ENCODE data around the gene NEGR1.
A peak's percentile ranks its signal among the peaks of the same experiment; 100 is the strongest.

NEGR1 gene

DNA sequence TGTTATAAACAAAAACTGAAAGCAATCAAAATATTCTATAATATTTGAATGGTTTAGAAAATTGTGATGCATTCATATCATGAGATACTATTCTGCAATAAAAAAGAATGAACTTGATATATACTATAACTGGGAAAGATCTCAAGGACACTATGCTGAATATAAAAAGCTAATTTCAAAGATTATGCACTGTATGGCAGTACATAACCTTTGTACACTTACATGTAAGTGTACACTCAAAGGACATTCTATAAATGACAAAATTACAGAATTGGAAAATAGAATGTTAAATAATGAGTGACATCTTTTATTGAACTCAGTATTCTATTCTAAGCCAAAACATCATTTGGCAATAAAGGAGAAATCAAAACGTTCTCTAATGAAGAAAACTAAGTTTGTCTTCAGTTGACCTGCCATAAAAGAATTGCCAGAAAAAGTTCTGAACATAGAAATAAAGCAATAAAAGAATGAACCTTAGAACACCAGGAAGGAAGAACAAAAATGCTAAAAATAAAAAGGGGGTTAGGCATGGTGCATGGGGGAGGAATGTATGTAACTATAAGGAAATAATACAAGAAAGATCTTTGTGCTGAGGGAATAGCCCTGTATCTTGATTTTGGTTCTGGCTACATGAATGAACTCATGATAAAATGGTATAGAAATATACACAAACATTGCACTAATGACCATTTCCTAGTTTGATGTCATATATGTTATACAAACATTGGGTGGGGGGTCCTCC, 519.7 kb downstream of the NEGR1 start:
- DNase-seq = no peak

DNA sequence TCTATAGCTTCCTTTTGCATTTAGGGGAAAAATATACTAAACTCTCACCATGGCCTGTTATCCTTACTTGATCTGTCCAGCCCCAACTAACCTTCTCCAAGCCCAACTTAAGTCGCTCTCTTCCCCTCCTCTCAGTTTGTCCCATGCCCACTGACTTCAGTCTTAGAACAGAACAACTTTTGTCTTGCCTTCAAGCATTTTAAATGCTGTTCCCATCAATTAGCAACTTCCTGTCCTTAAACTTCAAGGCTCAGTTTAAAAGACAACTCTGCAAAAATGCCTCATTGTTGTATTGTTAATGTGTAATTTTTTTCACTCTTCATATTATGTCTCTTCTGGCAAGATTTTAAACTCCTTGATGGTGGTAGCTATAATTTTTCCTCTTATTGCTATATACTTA, 526.9 kb downstream of the NEGR1 start:
- DNase-seq = no peak

DNA sequence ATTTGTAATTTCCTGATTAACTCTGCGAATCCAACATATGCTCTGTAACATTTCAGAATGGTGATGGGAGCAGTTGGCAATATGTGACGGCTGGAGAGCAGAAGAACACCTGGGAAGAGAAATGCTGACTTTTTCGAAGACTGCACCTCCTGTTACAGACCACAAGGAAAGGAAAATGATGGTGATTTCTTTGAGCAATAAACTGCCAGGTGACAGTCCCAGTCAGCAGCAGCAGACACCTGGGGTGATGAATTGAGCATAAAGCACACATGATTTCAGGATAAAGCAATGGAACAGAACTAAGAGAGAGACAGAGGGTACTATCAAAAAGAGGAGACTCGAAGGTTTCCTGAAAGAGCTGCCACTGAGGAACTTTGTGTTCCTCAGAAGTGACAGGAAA, 528.6 kb downstream of the NEGR1 start:
- DNase-seq = peak; percentile 3

DNA sequence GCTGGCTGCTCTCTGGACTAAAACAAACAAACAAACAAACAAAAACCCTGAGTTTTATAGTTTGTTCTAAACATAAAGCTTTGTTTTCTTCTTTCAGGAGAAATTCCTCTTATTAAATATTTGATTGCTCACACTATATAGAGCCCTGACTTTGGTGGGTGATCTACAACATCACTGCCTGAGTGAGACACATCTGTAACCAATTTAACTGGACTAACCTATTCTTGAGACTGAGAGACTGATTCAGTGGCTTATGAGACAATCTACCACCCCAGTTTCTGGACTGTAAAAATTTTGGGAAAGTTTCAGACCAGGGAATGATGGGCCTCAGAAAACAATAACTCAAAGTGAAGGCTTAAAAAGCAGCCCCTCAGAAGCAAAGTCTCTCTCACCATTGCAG, 537.0 kb downstream of the NEGR1 start:
- no peak for DNase-seq

DNA sequence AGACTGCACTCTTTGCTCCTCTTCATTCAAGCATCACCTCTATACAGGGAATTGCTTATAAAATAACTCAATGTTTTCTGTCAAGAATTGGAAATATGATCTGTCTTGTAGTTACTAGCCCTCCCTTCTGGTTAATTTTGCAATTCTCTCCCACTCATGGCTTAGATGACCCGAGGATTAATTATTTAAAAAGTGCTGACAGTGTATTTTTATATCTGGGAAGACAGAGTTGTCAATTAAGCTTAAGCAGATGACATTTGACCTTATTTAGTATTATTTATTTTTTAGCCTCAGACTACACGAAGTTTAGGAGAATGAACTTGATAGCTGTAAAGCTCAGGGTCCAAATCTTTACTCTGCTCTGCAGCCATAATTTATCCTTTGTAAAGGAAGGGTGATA, 538.5 kb downstream of the NEGR1 start:
- DNase-seq = no peak

DNA sequence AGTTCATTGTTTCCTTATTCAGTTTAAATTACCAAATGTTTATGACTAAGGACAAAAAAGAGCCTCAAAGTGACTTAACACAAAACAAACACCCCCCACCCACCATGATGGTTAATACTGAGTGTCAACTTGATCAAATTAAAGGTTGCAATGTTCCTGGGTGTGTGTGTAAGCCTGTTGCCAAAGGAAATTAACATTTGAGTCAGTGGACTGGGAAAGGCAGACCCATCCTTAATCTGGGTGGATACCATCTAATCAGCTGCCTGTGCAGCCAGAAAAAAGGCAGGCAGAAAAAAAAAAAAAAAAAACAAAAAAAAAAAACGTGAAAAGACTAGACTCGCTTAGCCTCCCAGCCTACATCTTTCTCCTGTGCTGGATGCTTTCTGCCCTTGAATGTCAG, 543.4 kb downstream of the NEGR1 start:
- no peak for DNase-seq

DNA sequence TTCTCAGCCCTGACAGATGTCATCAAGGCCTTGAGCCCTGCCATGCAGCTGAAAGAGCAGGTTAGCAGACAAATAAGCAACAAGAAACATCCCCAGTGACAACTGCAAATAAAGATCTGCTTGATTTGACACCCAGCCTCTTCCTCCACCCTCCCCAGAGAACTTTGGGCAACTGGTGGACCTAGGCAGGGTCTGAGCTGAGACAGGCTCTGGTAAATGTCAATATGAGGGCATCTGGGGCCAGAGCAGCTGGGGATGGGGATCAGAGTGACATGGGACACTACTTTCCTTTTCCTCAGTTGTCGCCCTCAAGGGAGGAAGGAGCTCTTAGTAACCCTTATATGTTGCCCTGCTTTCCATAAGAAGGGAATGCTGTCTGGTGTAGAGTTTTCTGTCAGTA, 544.1 kb downstream of the NEGR1 start:
- no peak for DNase-seq

DNA sequence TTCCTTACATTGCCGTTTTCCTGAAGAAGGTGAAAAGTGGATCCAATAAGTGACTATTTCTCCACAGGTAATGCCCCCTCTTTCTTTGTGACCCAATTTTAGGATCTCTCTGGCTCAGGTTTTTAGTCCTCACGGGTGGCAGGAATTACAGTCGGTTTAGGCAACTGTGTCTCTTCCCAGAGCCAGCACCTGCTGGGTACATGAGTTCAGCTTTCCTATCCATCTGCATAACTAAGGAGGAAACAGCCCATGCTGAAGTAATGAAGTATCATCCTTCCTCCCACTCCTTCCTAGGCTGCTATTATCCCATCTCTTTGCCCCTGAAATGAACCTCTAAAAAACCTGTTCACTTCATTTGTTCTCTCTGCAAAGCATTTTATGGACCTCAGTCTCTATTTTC, 544.6 kb downstream of the NEGR1 start:
- peak; percentile 35 for DNase-seq

DNA sequence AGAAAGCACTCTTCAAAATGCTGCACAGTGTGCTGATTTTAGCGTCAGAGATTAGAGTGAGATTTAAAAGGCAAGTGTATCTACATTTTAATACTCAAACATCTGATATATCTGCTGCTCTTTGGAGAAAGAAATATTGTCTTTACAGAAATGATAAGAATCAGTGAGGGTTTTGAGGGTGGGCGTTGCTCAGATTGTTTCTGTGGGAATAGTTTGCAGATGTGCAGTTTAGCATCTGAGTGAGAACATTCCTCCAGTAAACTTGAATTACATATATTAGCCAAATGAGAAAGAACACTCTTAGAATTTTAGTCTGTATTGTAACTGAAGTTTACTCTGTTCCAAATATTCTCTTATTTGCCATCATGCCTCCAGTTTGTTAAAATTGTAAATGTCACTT, 549.2 kb downstream of the NEGR1 start:
- DNase-seq = no peak

DNA sequence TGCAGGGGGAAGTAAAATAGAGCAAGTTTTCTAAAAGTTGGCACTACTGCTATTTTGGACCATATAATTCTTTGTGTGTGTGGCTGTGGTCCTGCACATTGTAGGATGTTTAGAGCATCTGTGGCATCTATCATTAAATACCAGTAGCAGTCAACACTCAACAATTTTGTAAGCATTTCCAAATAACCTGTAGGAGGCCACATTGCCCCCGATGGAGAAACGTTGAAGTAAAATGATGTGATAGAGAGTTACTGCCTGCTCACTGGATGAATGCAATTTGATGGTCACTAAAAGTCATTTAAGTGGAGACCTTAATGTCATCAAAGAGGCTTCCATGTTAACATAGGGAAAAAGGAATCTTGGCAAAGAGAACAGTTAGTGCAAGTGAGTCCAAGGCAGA, 560.8 kb downstream of the NEGR1 start:
- no peak for DNase-seq

DNA sequence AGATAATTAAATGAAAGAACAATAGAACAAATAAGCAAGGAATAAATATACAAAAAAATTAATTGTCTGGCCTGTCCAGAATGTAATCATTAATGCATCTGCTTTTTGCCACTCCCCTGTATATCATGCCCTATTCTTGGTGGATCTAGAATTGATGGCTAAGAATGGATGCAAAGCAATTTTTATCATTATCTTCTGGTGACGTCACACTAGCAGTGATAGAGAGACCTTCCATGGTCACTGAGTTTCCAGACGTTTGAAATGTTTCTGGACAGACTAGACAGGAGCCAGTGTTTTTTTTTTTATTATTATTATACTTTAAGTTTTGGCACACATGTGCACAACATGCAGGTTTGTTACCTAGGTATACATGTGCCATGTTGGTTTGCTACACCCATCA, 563.0 kb downstream of the NEGR1 start:
- DNase-seq = no peak

DNA sequence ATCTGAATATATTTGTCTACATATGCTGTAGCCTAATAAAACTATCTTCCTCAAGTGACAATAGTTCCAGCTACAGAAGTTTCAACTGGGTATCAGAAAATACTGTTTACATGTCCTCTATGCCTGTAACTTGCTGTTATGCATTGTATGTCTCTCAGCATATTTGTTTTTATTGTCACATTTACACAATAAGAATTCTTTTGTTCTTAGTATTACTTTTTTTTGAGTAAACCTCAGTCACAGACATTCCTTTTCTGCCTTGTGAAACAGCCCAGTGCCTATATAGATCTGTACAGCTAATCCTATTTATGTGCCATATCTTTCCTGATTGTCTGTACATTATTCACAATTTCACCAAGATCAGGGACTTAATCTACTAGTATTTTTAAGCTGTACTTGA, 565.2 kb downstream of the NEGR1 start:
- DNase-seq = no peak

DNA sequence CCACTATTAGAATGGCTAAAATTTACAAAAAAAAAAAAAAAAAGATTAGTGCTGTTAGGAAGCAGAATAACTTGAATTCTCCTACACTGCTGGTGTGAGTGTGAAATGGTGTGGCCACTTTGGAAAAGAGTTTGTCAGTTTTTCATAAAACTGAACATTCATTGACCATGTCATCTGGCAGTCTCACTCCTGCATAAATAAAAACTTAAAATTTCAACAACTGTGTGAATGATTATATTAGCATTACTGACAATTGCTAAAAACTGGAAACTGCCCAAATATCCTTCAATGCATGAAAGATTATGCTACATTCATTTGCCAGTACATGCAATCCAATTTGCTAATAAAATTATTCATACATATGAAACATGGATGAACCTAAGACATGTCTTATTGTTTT, 570.9 kb downstream of the NEGR1 start:
- DNase-seq = no peak

DNA sequence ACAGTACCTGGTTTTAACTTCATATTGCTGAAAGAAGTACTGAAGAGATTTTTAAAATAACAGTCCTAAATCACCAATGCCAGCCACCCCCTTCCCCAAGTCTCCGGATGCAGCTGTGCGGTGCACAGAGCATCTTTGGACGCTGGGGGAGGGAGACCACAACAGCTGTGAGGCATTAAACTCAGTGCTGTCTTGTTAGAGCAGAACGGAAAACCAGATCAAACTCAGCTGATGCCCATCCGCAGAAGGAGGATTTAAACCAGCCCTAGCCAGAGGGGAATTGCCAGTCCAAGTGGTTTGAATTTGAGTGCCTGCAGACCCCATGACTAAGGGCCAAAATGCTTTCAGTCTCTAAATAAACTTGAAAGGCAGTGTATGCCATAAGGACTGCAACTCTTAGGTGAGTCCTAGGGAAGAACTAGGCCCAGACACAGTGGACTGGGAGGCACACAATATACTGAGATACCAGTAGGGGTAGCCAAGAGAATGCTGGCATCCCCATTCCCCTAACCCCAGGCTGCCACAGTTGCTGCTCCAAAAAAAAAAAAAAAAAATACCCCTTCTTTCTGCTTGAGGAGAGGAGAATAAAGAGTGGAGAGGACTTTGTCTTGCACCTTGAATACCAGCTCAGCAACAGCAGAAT, 576.2 kb downstream of the NEGR1 start:
- DNase-seq = no peak

DNA sequence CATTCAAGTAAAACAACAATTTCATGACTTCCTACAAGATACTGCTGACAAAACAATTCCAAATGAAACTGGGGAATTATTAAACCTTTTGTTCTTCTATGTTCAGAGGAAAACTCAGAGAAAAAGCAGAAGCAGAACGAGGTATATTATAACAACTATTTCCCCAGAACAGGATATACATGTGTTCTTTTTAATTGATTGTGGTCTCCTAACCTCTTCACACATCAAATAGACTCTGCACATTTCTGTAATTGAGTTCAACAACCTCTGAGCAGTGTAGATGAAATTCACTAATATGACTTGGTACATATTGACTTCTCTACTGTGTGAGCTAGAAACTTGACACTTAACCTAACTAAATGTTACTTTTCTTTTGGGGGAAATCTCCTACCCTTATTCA, 584.2 kb downstream of the NEGR1 start:
- DNase-seq = no peak

DNA sequence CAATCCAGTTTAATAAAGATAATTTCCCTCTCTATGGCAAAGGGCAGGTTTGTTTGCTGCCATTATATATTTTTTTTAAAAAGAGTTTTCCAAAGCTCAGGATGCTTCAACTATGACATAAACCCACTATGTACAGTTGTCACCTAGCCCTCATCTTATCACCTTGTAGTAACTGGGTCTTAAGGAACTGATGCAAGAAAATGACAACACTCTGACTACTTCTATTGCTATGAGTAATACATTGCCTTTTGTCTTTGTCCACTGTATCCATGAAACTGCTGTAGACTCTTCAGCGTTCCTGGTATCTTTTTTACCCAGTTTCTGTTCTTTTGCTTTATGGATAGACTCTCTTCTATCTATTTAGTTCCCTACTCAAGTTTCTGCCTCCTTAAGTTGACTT, 586.5 kb downstream of the NEGR1 start:
- no peak for DNase-seq

DNA sequence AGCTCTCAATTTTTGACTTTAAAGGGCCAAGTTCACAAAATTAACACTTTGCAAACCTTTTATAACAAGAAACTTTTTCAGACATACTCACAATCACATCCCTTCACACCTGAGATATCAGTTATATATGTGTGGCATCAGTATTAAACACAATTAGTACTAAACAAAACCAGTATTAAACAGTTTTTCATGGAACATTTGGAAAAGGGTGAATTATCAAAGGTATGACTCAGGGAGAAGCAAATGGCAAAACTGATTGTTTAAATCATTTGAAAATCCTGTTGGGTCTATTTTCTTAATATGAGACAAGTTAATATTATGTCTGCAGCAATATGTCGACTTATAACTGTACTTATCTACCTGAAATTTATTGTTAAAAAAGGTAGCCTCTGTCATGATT, 587.3 kb downstream of the NEGR1 start:
- no peak for DNase-seq

DNA sequence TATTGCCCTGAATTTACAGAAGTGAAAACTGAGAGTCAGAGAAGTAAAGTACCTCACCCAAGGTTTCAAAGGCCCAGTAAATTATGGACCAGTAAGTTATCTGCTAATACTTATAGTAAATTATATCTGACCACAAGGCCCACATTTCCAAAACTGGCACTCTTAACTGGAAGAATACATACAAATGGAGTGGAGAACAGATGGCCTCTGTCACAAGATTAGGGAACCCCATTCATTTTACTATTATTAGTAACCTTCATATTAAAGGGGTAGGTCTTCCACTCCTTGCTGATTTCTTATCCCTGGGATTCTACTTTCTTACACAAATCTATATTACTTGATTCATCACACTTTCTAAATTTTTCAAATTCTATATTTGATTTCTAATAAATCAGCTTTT, 588.8 kb downstream of the NEGR1 start:
- DNase-seq = no peak

DNA sequence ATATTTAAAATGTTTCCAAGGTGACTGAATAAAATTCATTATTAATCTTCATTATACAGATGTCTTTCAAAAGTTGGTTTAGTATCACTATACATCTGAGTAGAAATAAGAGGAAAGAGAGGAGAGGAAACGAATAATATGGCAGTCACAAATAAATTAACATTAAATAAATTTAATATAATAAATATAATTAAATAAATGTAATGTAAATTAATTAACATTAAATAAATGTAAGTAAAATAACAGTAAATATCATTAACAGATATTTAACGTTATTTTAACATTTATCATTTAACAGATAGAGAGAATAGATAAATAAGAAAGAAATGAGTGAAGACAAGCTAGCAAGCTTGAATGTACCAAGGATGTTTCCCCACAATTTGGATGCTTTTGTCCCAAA, 592.7 kb downstream of the NEGR1 start:
- no peak for DNase-seq

DNA sequence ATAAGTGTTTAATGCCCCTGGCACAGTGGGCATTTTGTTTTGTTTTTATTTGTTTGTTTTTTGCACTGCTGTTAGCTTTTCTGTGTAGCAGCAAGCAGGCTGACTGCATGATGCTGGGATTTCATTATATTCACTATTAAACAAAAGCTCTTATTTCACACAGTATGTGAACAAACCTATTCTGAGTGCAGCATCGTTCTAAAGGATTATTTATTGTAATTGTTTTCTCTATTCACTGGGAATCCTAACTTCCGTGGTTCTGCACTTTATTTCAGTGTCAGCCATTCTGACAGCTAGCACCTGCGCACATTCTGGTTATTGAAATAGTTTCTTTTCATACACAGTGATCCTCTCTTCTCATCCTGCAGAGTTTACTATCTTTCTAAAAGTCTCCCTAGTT, 595.0 kb downstream of the NEGR1 start:
- no peak for DNase-seq

DNA sequence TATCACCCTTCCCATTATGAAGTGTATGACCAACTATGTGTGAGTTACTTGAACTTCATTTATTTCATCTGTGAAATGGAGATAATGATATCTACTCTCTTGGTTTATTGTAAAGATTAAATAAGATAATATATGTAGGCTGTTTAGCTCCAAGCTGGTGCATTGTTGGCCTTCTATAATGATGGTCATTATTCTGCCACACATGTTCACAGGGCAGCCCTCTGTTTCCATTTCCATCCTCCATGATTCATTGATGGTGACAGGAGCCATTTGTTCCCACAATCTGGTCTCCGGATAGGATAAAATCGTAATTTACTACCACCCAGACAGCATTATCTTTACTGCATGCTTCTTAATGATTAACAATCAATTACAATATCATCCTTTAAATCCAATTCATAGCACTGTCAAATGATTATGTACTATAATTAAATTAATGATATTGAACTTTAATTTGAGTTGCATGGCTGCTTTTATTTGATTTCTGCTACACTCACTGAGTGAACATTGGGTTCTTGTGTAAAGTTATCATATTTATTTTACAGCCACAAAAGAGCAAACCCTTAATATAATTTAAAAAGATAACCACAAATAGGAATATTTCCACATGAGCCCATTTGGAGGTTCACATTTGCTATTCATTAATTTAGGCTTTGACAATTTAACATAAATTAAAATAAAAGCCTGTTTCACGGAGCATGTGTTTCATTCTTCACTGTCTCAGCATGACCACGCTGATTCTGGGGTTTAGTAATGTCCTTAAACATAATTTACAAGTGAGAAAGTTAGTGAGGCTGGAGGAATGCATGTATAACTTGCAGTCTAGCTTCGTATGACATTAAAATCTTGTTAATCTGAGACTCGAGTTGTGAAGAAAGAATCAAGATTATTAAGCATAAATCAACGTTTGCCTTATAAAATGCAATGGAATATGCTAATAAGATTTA, 605.1 kb downstream of the NEGR1 start:
- no peak for DNase-seq

DNA sequence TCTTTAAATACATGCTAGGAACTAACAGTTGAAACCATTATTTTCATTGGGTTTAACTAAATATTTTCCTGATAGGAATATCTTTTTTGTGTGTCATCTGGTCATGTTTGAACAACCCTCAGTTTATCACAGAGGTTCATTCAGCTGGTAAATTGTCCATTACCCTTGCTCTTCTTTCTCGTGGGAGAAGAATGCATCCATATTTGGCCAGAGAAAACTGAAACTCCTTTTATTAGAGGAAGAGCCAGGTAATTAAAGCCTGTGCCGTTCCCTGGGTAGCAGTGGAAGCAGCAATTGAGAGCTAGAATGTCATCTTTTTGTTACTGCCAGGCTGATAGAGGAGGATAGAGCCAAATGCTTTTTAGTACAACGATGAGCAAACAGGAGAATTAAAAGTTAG, 614.3 kb downstream of the NEGR1 start:
- DNase-seq = peak; percentile 67

DNA sequence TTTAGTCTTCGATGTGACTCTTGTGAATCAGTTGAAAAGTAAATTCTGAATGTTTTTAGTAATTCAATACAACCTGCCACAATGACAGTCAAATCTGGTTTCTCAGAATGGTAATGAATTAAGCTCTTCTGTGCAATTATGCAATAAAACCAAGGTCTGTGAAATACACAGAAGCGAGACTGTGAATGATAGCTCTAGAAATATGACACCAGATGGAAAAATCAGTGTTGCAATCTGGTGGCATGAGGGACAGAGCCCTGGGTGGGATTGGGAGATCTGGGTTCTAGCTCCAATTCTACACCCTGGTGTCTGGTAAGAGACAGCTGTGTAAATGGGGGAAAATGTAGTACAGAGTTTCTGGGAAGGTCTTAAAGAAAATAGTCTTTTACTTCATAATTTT, 615.1 kb downstream of the NEGR1 start:
- peak; percentile 89 for DNase-seq

DNA sequence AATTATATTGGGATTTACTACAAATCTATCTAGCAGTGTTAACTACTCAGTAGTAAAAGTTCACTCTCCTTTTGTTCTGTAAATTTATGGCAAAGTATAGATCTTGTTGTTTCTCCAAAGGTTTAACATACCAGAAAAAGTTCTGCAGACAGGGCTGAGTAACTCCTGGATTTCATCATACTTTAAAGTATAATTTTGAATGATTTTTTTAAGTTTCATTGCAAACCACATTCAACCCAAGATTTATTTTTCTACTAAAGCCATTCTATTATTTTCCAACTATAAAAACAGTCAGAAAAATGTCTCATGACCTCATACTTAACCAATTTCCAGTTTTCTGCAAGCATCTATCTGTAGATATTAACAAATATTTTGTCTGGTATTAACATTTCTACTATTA, 615.7 kb downstream of the NEGR1 start:
- no peak for DNase-seq
